HG03354 (cell line): ENCODE results near the gene GOSR1.
"Not testable (repeated sequence)": the region's sequence is repeated elsewhere in the genome, so short reads cannot be mapped to it uniquely, and the experiment has no call there.

Experiments used
- ATAC-seq: cut with Tn5 transposase; IDR thresholded peaks from one replicate; pipeline ENCODE4 v1.9.1; 2021; ENCODE audit warnings: mild to moderate bottlenecking; ENCODE audit not compliant: unreplicated experiment, poor library complexity, severe bottlenecking

GOSR1 gene

GRCh38 chr17:30558686-30559545 lies 81.7 kb downstream of the GOSR1 start:
- no peak for ATAC-seq

DNA sequence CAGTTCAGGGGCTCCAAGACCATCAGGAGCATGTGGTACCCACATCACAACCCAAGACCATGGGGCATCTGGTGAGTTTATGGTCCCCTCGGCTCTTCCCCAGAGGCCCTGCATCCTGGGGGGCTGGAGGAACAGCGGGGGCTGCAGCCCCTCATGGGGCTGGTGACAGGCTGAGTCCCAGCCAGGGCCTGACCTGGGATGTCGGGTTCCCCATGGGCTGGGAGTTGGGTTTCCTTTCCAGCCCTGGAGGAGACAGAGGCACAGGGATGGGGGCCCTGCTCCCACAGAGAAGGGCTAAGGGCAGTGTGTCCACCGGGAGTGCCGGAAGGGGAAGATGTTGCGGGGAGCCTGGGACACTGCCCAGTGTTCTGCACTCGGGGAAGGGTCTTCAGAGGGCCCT lies 82.4 kb downstream of the GOSR1 start:
- no peak for ATAC-seq

DNA sequence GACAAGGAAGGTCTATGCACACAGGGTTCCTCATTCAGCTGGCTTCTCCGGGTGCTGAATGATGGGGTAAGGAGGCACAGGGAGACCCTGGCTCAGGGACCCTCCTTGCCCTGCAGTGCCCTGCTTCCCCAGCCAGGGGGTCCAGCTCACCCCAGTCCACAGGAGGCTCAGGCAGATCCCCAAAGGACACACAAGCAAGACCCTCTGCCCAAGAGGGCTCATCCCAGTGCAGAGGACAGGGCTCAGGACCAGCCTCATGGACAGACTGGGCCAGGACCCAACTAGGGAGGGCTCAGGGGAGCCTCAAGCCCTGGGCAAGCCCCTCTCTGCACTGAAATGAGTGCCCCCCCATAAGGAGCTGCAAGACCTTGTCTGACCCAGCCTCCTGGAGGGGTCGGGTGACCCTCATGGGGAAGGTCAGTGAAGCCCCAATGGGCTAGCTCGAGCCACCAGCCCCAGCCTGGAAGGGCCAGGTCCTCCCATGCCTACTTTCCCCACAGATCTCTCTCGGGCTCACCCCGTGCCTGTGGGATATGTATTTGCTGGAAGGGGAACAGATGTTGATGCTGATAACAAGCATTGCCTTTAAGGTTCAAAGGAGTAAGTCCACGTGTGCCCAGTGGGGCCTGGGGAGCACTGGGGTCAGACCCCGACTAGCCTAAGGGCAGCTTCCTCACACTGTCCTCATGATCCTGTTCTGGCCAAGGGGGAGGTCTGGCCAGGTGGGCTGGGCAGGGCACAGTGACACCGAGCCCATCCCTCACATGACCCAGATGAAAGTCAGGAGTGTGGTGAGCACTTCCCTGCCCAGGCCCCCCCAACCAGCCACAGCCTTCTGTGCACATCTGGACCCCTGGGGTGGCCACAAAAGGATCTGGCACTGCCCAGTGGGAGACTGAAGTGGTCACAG lies 83.2 kb downstream of the GOSR1 start:
- ATAC-seq: not testable (repeated sequence)

DNA sequence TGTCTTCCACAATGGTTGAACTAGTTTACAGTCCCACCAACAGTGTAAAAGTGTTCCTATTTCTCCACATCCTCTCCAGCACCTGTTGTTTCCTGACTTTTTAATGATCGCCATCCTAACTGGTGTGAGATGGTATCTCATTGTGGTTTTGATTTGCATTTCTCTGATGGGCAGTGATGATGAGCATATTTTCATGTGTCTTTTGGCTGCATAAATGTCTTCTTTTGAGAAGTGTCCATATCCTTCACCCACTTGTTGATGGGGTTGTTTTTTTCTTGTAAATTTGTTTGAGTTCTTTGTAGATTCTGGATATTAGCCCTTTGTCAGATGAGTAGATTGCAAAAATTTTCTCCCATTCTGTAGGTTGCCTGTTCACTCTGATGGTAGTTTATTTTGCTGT lies 84.6 kb downstream of the GOSR1 start:
- not testable (repeated sequence) for ATAC-seq

DNA sequence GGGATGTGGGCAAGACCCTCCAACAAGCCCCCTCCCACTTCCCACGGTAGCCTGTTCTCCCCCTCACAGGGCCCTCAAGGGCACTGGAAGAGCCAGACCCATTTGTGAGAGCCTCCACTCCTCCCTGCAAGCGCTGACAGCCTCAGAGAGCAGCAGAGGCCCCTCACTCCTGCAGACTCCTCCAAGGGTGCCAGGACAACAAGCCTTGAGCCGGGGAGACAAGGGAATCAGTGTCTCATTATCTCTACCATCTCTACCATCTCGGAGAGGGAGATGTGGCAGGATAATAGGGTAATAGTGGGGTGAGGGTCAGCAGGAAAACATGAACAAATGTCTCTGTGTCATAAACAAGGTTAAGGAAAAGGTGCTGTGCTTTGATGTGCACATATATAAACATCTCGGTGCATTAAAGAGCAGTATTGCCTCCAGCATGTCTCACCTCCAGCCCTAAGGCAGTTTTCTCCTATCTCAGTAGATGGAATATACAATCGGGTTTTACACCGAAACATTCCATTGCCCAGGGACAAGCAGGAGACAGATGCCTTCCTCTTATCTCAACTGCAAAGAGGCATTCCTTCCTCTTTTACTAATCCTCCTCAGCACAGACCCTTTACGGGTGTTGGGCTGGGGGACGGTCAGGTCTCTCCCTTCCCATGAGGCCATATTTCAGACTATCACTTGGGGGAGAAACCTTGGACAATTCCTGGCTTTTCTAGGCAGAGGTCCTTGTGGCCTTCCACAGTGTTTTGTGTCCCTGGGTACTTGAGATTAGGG lies 86.1 kb downstream of the GOSR1 start:
- not testable (repeated sequence) for ATAC-seq

GRCh38 chr17:30563905-30564390 lies 86.7 kb downstream of the GOSR1 start:
- not testable (repeated sequence) for ATAC-seq

- ATAC-seq: not testable (repeated sequence)
Observed at GRCh38 chr17:30564422-30565072, 87.3 kb downstream of the GOSR1 start.

- no peak for ATAC-seq
Observed at GRCh38 chr17:30565073-30565935, 88.1 kb downstream of the GOSR1 start.

DNA sequence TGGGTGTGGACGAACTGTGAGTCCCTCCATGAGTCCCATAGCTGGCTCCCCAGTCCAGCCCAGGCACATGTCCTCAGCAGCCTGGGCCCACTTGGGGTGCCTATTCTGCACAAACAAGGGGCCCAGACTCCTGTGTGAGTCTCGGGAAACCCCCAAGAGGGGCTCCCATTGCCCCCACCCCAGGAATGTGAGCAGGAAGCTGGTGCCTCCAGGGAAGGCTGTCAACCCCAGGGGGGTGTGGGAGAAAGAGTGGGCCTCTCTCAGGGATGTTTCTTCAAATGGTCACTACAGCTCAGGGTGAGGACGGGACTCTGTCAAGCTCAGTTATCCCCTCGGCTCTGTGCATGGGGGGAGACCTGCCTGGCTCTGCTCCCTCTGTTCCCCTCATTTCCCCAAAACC lies 88.9 kb downstream of the GOSR1 start:
- not testable (repeated sequence) for ATAC-seq

DNA sequence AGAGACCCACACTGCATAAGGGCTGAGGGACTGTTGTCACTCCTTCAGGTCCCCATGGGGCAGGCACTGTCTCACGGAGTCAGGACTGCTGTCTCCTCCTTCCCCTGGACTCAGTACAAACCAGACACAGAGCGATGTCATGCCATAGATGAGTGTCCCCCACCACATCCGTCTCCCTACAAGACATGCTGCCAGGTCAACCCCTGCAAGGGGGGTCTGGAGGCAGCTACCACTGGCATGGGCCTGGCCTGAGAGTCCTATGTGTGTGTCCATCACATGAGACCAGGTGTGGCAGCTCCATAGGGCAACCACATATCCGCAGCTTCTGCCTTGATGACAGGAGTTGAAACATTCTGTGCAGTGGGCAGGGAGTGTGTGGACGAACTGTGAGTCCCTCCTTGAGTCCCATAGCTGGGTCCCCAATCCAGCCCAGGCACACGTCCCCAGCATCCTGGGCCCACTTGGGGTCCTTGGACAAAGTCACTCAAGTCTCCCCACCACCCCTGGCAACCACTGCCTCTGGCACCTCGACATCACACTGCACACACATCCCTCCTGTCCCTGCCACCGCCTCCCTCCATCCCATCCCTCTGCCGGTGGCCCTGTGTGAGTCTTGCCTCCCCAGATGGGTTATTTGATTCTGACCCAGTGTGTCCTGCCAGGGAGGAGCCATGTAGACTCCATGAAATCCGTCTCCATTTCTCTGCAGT lies 89.5 kb downstream of the GOSR1 start:
- ATAC-seq: not testable (repeated sequence)

DNA sequence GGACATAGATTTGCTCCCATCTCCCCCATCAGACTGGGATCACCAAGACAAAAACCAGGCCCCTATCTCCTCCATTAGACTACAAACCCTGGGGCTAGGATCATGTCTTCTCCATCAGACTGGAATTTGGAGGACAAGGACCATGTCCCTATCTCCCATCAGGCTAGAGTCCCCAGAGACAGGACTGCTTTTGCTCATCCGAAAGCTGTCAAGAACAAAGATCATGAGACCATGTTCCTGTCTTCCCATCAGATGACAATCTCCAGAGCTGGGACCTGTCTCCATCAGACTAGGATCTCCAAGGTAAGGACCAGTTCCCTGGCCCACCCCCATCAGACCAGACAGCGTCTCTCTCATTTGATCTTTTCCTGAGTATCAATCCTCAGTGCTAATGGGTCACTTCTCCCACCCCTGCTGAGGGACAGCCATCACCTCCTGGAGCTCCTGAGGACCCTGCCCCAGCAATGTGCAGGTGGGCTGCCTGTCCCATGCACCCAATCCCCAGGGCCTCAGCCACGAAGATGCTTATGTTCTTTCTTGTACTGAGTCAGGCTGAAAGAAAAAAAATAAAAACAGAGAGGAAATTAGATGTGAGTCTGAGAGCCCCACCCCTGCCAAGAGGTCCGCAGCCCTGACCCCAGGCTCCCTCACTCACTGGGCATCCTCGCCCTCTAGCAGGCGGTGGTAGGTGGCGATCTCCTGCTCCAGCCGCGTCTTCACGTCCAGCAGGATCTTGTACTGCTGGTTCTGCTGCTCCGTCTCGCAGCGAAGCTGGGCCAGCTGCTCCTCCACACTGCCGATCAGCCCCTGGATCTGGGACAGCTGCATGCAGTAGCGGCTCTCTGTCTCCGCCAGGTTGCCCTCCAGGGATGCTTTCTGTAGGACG lies 90.3 kb downstream of the GOSR1 start:
- no peak for ATAC-seq

DNA sequence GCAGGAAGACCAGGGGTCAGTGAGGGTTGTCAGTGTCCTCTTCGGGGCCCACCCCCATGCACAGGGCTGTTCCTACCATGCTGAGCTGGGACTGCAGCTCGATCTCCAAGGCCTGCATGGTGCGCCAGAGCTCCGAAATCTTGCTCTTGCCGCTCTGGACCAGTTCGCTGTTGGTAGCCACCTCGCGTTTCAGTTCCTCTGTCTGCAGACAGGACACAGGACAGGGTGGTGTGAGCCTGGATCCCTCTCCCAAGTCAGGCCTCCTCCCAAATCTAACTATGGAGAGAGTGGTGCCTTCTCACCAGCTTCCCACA lies 90.9 kb downstream of the GOSR1 start:
- ATAC-seq: no peak

- ATAC-seq: not testable (repeated sequence)
Observed at GRCh38 chr17:30569531-30570175, 92.4 kb downstream of the GOSR1 start.

DNA sequence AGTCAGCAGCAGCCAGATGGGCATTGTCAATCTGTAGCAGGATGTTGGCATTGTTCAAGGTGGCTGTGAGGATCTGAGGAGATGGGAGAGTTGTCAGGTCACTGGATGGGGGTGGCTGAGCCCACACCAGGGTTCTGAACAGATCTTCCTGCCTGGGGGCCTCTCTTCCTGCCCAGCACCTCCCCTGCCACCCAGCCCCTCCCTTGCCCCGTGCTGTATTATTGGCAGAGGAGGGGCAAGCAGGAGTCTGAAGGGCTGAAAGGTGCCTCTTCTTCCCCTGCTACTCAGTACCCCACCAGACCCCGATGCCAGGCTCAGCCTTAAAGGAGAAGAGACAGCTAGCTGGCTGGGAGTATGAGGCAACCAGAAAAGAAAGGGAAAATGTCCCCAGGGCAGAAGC lies 93.0 kb downstream of the GOSR1 start:
- ATAC-seq: no peak

- ATAC-seq: no peak
Observed at GRCh38 chr17:30570596-30571265, 93.5 kb downstream of the GOSR1 start.

DNA sequence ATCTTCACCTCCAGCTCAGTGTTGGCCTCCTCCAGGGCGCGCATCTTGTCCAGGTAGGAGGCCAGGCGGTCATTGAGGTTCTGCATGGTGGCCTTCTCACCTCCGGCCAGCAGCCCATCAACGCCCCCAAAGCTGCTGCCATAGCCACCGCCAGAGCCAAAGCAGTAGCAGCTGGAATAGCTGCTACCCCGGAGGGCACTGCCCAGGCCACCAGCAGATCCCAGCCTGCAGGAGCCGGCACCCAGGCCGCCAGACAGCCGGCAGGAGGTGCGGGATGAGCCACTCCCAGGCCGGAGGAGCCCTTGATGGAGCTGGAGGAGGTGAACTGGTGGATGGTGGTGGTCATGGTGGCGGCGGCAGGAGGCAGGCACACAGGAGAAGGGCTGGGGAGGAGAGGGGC lies 94.2 kb downstream of the GOSR1 start:
- not testable (repeated sequence) for ATAC-seq
